Astrocyte of the cerebellum (primary cell): ENCODE results near the gene EZR.
"Not testable (repeated sequence)": the region's sequence is repeated elsewhere in the genome, so short reads cannot be mapped to it uniquely, and the experiment has no call there.

Source experiments
- DNase-seq: peaks from one replicate; pipeline ENCODE4 v3.0.0-alpha.2; 2011; ENCODE audit warnings: low read depth
- H3K4me3 ChIP-seq: 2 replicates; pipeline ENCODE4 v1.5.1; 2011; ENCODE audit warnings: mild to moderate bottlenecking, low read depth, low read length, moderate library complexity
- in situ Hi-C: cut with HindIII; loops from 2 replicates; pipeline ENCODE4 v1.10.0; 2017; ENCODE audit warnings: low sequenced_read_pairs
- TF ChIP-seq, protein P1 (sequence below): IDR thresholded peaks from 2 replicates; pipeline ENCODE4 v1.5.1; 2012; ENCODE audit warnings: low read length, low read depth, moderate library complexity, mild to moderate bottlenecking; ENCODE audit errors: missing control alignments

EZR gene

GRCh38 chr6:158825951-158826306, 6.8 kb upstream of the EZR start:
- TF ChIP-seq, protein P1, sequence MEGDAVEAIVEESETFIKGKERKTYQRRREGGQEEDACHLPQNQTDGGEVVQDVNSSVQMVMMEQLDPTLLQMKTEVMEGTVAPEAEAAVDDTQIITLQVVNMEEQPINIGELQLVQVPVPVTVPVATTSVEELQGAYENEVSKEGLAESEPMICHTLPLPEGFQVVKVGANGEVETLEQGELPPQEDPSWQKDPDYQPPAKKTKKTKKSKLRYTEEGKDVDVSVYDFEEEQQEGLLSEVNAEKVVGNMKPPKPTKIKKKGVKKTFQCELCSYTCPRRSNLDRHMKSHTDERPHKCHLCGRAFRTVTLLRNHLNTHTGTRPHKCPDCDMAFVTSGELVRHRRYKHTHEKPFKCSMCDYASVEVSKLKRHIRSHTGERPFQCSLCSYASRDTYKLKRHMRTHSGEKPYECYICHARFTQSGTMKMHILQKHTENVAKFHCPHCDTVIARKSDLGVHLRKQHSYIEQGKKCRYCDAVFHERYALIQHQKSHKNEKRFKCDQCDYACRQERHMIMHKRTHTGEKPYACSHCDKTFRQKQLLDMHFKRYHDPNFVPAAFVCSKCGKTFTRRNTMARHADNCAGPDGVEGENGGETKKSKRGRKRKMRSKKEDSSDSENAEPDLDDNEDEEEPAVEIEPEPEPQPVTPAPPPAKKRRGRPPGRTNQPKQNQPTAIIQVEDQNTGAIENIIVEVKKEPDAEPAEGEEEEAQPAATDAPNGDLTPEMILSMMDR = no peak
- in situ Hi-C loops = no loop called here
- DNase-seq = no peak
- H3K4me3 ChIP-seq = no peak overlapping the region

DNA sequence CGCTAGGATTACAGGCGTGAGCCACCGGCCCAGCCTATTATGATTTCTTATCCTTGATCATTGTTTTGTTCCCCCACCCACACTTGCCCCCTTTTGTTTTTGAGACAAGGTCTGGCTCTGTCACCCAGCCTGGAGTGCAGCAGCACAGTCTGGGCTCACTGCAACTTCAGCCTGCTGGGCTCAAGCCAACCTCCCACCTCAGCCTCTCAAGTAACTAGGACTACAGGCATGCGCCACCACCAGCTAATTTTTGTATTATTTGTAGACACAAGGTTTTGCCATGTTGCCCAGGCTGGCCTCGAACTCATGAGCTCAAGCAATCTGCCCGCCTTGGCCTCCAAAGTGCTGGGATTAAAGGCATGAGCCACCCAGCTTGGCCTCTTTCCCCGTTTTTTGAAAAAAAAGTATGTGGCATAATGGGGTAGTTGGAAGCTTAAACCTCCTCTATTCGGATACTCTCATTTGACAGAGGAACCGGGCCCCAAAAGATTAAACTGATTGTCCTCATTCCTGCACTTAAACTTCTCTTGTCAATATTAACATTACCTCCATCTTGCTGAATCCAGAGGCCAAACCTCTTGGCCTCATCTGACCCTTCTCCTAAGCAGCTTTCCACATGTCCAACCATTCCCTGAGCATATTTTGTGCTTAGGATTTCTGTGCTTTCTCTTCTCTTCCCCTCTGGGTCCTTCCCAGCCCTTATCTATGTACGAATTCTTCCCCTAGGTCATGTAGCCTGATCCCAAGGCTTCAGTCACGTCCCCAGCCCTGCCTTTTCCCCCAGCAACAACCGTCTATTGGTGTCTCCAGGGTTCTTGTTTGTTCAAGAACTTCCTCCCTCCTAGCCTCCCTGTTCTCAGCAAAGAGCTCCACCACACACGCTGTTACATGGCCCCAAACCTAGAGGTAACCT, 6.1 kb upstream of the EZR start:
- in situ Hi-C loops = no loop called here
- TF ChIP-seq, protein P1 = no peak
- H3K4me3 ChIP-seq = no peak overlapping the region
- no peak for DNase-seq

- DNase-seq, H3K4me3 ChIP-seq, in situ Hi-C loops: not testable (repeated sequence)
Observed at GRCh38 chr6:158823616-158824015, 4.4 kb upstream of the EZR start.

DNA sequence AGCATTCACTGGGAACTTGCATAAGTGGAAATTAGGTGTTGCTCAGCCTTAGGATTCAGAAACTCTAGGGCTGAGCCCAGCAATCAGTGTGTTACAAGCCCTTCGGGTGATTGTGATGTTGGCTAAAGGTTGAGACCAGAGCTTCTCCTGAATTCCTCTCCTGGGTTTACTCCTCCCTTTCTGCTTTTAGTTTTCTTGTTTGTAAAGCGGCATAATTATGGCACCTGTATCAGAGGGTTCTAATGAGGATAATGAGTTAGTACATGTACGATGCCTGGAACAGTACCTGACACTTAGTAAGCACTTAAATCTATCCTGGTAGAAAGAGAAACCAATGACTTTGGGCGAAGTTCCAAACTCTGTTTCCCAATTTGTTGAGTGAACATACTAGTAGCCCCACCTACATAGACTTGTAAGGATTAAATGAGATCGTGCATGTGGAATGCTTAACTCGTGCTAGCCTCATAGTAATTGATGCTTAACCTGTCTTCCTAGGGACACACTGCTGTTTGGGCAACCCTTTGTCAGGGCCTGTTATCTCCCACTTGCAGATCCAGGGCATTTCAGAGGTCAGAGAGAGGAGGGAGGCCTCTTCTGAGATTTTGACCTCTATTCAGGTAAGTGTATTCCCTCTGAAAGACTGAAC, 932 bp upstream of the EZR start:
- in situ Hi-C loops = no loop called here
- no peak overlapping the region for H3K4me3 ChIP-seq
- DNase-seq = no peak
- TF ChIP-seq, protein P1 = no peak

DNA sequence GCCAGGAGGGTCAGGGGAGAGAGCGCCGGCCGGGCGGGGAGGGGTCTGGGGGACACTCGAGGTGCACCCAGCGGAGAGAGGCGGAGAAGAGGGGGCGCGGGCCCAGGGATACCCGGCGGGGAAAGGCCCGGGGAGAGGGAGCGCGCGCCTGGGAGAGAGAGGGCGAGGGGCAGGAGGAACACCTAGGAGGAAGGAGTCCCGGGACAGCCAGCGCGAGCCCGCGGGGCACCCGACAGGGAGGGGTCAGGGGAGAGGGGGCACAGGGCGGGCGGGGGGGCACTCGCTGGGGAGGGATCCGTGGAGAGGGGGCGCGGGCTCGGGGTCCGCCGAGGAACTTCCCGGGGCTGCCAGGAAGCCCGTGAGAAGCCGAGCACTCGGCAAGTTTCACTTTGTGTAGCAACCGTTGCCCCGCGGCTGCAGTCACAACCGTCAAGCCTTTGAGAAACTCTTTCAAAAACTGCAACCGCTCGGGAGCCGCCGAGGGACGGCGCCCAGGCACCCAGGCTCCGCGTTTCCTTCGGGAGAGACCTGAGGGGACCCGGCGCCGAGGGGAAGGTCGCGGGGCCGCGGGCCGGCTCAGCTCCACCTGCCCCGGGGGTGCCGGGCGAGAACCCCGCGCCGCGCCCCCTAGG, 471 bp downstream of the EZR start:
- DNase-seq = no peak
- in situ Hi-C loops = no loop called here
- TF ChIP-seq, protein P1 = no peak
- peak overlapping the region; percentile 65 for H3K4me3 ChIP-seq

- no peak for DNase-seq
- H3K4me3 ChIP-seq = peak overlapping the region; percentile 65
- in situ Hi-C loops = no loop called here
- TF ChIP-seq, protein P1 = no peak
Observed at GRCh38 chr6:158817728-158818580, 1.2 kb downstream of the EZR start.
